Kidney (tissue), 14 donors: ENCODE data around the gene PLEKHB1. TPM values are rescaled to one million over a fixed set of nuclear protein-coding genes. Genes with fewer than 3 reads are reported as not detected.

Experiments
- DNase-seq, 5 donors: peaks; one replicate each; pipeline ENCODE4 v3.0.0-alpha.2; 2013 to 2020
- FAIRE-seq: peaks from 2 replicates; lab custom pipeline; 2012; peaks lifted over from hg19 to GRCh38; lab: Jason Lieb, UNC
- H3K27ac ChIP-seq, 2 donors: one replicate each; pipeline ENCODE4 v1.7.0; 2013; ENCODE audit warnings: low read depth in 2 of 2, low read length in 2 of 2, inconsistent platforms in 1 of 2
- H3K27me3 ChIP-seq: one replicate; pipeline ENCODE4 v1.7.1; 2013; ENCODE audit warnings: low read length, inconsistent platforms; ENCODE audit not compliant: control insufficient read depth, insufficient read depth
- H3K36me3 ChIP-seq, 3 donors: one replicate each; pipeline versions ENCODE4 v1.7.0 to v1.7.1; 2013; ENCODE audit warnings: low read length in 3 of 3, control low read depth in 1 of 3, inconsistent platforms in 1 of 3; ENCODE audit not compliant: insufficient read depth in 3 of 3, control insufficient read depth in 2 of 3
- H3K4me1 ChIP-seq, 3 donors: one replicate each; pipeline versions ENCODE4 v1.7.0 to v1.7.1; 2013; ENCODE audit warnings: low read length in 3 of 3, inconsistent platforms in 1 of 3, low read depth in 1 of 3; ENCODE audit not compliant: control insufficient read depth in 2 of 3, insufficient read depth in 2 of 3
- H3K4me3 ChIP-seq, 3 donors: one replicate each; pipeline versions ENCODE4 v1.7.0 to v1.8.1; 2013; ENCODE audit warnings: low read length in 3 of 3, control low read depth in 1 of 3, inconsistent platforms in 1 of 3
- H3K9ac ChIP-seq, 3 donors: one replicate each; pipeline versions ENCODE4 v1.7.0 to v1.7.1; 2013; ENCODE audit warnings: low read length in 3 of 3, control low read depth in 1 of 3, inconsistent platforms in 1 of 3
- H3K9me3 ChIP-seq, 3 donors: one replicate each; pipeline versions ENCODE4 v1.7.0 to v1.7.1; 2013; ENCODE audit warnings: low read length in 3 of 3, control low read depth in 1 of 3, inconsistent platforms in 1 of 3; ENCODE audit not compliant: control insufficient read depth in 2 of 3, insufficient read depth in 1 of 3
- CTCF ChIP-seq: IDR thresholded peaks from 3 replicates; pipeline ENCODE4 v1.5.1; 2012; ENCODE audit warnings: mild to moderate bottlenecking, moderate library complexity, borderline replicate concordance; ENCODE audit not compliant: insufficient read depth; ENCODE audit errors: extremely low read depth
- intact Hi-C: fragments of 100-400 bp; cut with DNase I; formaldehyde crosslinking; loops from one replicate; pipeline ENCODE4 v1.11.1; 2022
- polyA plus RNA-seq: library from polyadenylated mRNA; stranded (reverse); fragments of 350-450 nt; fragmentation: Illumina TruSeq; extraction: RNeasy Lipid Tissue Mini Kit (QIAGEN cat#74804); gene quantifications from one replicate; pipeline ENCODE4 v1.2.3, GENCODE V29; 2014; ENCODE audit warnings: low read depth, low replicate concordance; ENCODE audit not compliant: insufficient read depth
- total RNA-seq: library from RNA; stranded (reverse); fragmentation: NEBNext Ultra II Directional; extraction: Animal tissue kit (Norgen Biotek cat#: 25700); gene quantifications from one replicate; pipeline ENCODE4 v1.2.1, GENCODE V29; 2021
- donor health status: control.
- donor health status: control.
- donor health status: control.
- donor health status: control.
- donor health status: control.
- donor health status: DM: yes; HTN: yes; CAD: no.
- donor health status: Normal renal cell carcinoma (clear cell type).

PLEKHB1 gene
- total and polyA plus RNA-seq, 2 donors from 2014 or later, result 21.0 to 30.4 TPM

DNA sequence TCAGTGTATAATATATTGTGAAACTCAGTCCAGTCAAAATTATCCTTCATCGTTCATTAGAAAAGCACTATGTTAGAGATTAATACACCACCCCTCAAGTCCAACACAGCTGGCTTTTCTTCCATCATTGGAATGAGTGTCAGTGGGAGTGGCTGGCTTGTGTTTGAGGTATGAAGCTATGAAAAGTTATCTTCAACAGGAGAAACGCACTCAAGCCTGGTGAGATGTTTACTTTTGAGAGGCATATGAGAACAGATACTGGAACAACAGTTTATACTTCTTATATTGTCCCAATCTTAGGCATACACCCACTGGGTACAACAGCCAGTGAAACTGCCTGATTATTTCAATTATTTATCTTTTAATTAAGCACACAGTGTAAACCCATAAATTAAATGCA lies 34.3 kb downstream of the PLEKHB1 start:
- Histone ChIP-seq H3K9ac (no peak overlapping the region), H3K27me3 (no peaks in the 10 kb centered on the region), H3K9me3 (no peaks in the 10 kb centered on the region), H3K4me3 (no peak overlapping the region), H3K36me3 (peaks cover 0 to 9% (median 4%) of the 10 kb centered on the region in 3 donors), H3K27ac (no peak overlapping the region), H3K4me1 (no peaks in the 10 kb centered on the region)
- no peak for TF ChIP-seq CTCF
- peak in 1 of 5 donors; percentile 10 for DNase-seq
- FAIRE-seq, result no peak
- intact Hi-C loops, result no loop called here

DNA sequence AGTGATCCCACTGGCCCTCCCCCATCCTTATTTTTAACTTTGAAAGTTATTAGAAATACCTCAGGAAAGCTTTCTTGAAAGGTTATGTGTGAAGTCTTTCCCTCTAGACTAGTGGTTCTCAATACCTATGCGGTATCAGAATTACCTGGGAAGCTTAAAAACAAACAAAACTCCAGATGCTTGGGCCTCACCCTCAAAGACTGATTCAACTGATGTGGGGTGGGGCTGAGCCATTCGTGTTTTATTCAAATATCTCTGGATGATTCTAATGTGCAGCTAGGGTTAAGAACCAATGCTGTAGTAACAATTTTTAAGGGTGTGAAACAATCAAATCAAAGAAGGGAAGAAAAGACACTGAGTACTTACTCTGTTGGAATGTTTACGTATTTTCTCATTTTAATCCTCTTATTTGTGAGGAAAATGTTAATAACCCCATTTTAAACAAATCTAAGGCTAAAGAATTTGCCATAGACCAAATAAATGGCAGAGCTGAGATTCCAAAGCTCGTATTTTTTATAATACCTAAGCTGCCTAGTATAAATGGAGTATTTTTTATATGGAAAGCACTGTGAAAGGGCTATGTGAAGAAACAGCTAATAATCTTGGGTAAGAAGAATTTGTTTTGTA lies 47.6 kb downstream of the PLEKHB1 start:
- FAIRE-seq (no peak), DNase-seq (no peak)
- intact Hi-C loops, result no loop called here
- no peak overlapping the region for H3K4me3 ChIP-seq
- H3K36me3 ChIP-seq, result peaks cover 0 to 7% (median 6%) of the 10 kb centered on the region in 3 donors
- no peak overlapping the region for H3K27ac ChIP-seq
- TF ChIP-seq CTCF, result no peak
- no peaks in the 10 kb centered on the region for H3K27me3 ChIP-seq
- no peaks in the 10 kb centered on the region for H3K9me3 ChIP-seq
- no peak overlapping the region for H3K9ac ChIP-seq
- H3K4me1 ChIP-seq, result no peaks in the 10 kb centered on the region

DNA sequence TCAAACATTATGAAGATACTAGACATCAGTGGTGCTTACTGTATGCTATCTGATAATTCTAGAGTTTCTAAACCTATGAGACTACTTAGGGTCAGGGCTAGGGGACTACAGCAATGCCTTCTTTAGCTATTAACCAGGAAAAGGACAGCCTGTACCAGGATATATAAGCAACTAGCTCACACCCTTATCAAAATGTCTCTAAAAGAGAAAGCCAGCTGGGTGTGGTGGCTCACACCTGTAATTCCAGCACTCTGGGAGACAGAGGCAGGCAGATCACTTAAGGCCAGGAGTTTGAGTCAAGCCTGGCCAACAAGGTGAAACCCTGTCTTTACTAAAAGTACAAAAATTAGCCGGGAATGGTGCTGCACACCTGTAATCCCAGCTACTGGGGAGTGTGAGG lies 58.7 kb downstream of the PLEKHB1 start:
- no peak for FAIRE-seq

More for the DNA sequence above, 58.7 kb downstream of the PLEKHB1 start:
- no peak overlapping the region for H3K9ac ChIP-seq
- peaks cover 0 to 14% (median 0%) of the 10 kb centered on the region in 3 donors for H3K36me3 ChIP-seq
- H3K27me3 ChIP-seq, result no peaks in the 10 kb centered on the region
- no peak for TF ChIP-seq CTCF
- no peak overlapping the region for H3K4me3 ChIP-seq
- intact Hi-C loops, result no loop called here
- no peaks in the 10 kb centered on the region for H3K9me3 ChIP-seq
- no peak overlapping the region for H3K27ac ChIP-seq
- H3K4me1 ChIP-seq, result no peaks in the 10 kb centered on the region
- no peak for DNase-seq
